Hepatocyte (in vitro differentiated cells): Measurements from ENCODE around the gene FREY1. TPM values are rescaled to one million over a fixed set of nuclear protein-coding genes. Genes with fewer than 3 reads are reported as not detected.

Experiments used
- DNase-seq: peaks from one replicate; pipeline ENCODE4 v3.0.0-alpha.2; 2016; ENCODE audit warnings: low spot score
- H2AFZ ChIP-seq: fragments of 200-600 bp; sonication (generic); 2 replicates; pipeline ENCODE4 v1.6.0; 2016; ENCODE audit warnings: antibody characterized with exemption, mild to moderate bottlenecking
- H3K27ac ChIP-seq: fragments of 200-600 bp; sonication (generic); 2 replicates; pipeline ENCODE4 v1.5.1; 2016; ENCODE audit warnings: mild to moderate bottlenecking
- H3K27me3 ChIP-seq: fragments of 200-600 bp; sonication (generic); 2 replicates; pipeline ENCODE4 v1.6.1; 2016
- H3K36me3 ChIP-seq: fragments of 200-600 bp; sonication (generic); replicated peaks from 2 replicates; pipeline ENCODE4 v1.5.1; 2016; ENCODE audit warnings: low read depth; ENCODE audit not compliant: insufficient read depth
- H3K4me1 ChIP-seq: fragments of 200-600 bp; sonication (generic); 2 replicates; pipeline ENCODE4 v1.5.1; 2016; ENCODE audit warnings: mild to moderate bottlenecking, moderate library complexity; ENCODE audit not compliant: insufficient read depth
- H3K4me2 ChIP-seq: fragments of 200-600 bp; sonication (generic); 2 replicates; pipeline ENCODE4 v1.6.0; 2016
- H3K4me3 ChIP-seq: fragments of 200-600 bp; sonication (generic); 2 replicates; pipeline ENCODE4 v1.5.1; 2016; ENCODE audit warnings: mild to moderate bottlenecking
- H3K79me2 ChIP-seq: fragments of 200-600 bp; sonication (generic); 2 replicates; pipeline ENCODE4 v1.6.0; 2017; ENCODE audit warnings: mild to moderate bottlenecking
- H3K9me2 ChIP-seq: fragments of 200-600 bp; sonication (generic); replicated peaks from 2 replicates; pipeline ENCODE4 v1.6.0; 2017; ENCODE audit warnings: mild to moderate bottlenecking; ENCODE audit not compliant: insufficient read depth
- H3K9me3 ChIP-seq: fragments of 200-600 bp; sonication (generic); 2 replicates; pipeline ENCODE4 v1.5.1; 2016; ENCODE audit warnings: low read depth, mild to moderate bottlenecking
- H4K20me1 ChIP-seq: fragments of 200-600 bp; sonication (generic); 2 replicates; pipeline ENCODE4 v1.6.0; 2016; ENCODE audit warnings: mild to moderate bottlenecking; ENCODE audit not compliant: insufficient read depth, poor library complexity, severe bottlenecking
- EZH2 ChIP-seq: fragments of 200-600 bp; sonication (generic); IDR thresholded peaks from 2 replicates; pipeline ENCODE4 v1.6.1; 2016; ENCODE audit warnings: antibody characterized with exemption, mild to moderate bottlenecking, borderline replicate concordance
- EZH2phosphoT487 ChIP-seq: fragments of 200-600 bp; sonication (generic); IDR thresholded peaks from one replicate; pipeline ENCODE4 v1.6.1; 2018; ENCODE audit warnings: antibody characterized with exemption, mild to moderate bottlenecking, low read depth, moderate library complexity; ENCODE audit not compliant: unreplicated experiment, severe bottlenecking
- WGBS: methylation state at CpG from one replicate; pipeline ENCODE4 v1.1.6; 2016; ENCODE audit warnings: low lambda C conversion rate; ENCODE audit errors: missing lambda C conversion rate; 5-methylcytosine and 5-hydroxymethylcytosine counted together
- polyA plus RNA-seq: library from polyadenylated mRNA; unstranded; fragments of >200 nt; fragmentation: Nextera tagmentation; extraction: Ambion mirVana; gene quantifications from 2 replicates; pipeline ENCODE4 v1.2.1, GENCODE V29; 2016
- total RNA-seq: library from RNA; depleted of rRNA; stranded (reverse); fragments of >200 nt; gene quantifications from 2 replicates; pipeline ENCODE4 v1.2.3, GENCODE V29; 2014
- TF ChIP-seq, protein P1 (sequence below): fragments of 200-600 bp; sonication (generic); IDR thresholded peaks from 2 replicates; pipeline ENCODE4 v1.5.1; 2016; ENCODE audit warnings: antibody characterized with exemption, mild to moderate bottlenecking; ENCODE audit not compliant: poor library complexity

FREY1 gene
- total and polyA plus RNA-seq, 2 experiments from 2014 or later, result not detected

GRCh38 chr11:45945397-45945999 lies 38.4 kb upstream of the FREY1 start:
- Histone ChIP-seq H3K4me2 (no peak overlapping the region), H3K36me3 (no peaks in the 10 kb centered on the region)

GRCh38 chr11:45942381-45942780 lies 35.3 kb upstream of the FREY1 start:
- no peak overlapping the region for H3K27ac ChIP-seq
- H3K9me3 ChIP-seq, result no peaks in the 10 kb centered on the region
- 80% methylated on average over 4 of the region's 4 CpGs for WGBS
- H3K36me3 ChIP-seq, result no peaks in the 10 kb centered on the region
- no peaks in the 10 kb centered on the region for H3K27me3 ChIP-seq
- no peak overlapping the region for H3K4me2 ChIP-seq
- no peaks in the 10 kb centered on the region for H4K20me1 ChIP-seq
- DNase-seq, result no peak
- no peaks in the 10 kb centered on the region for H3K9me2 ChIP-seq
- no peak overlapping the region for H2AFZ ChIP-seq
- no peaks in the 10 kb centered on the region for H3K4me1 ChIP-seq
- H3K79me2 ChIP-seq, result no peaks in the 10 kb centered on the region
- TF ChIP-seq EZH2phosphoT487, result no peak
- no peak for TF ChIP-seq EZH2
- TF ChIP-seq, protein P1, sequence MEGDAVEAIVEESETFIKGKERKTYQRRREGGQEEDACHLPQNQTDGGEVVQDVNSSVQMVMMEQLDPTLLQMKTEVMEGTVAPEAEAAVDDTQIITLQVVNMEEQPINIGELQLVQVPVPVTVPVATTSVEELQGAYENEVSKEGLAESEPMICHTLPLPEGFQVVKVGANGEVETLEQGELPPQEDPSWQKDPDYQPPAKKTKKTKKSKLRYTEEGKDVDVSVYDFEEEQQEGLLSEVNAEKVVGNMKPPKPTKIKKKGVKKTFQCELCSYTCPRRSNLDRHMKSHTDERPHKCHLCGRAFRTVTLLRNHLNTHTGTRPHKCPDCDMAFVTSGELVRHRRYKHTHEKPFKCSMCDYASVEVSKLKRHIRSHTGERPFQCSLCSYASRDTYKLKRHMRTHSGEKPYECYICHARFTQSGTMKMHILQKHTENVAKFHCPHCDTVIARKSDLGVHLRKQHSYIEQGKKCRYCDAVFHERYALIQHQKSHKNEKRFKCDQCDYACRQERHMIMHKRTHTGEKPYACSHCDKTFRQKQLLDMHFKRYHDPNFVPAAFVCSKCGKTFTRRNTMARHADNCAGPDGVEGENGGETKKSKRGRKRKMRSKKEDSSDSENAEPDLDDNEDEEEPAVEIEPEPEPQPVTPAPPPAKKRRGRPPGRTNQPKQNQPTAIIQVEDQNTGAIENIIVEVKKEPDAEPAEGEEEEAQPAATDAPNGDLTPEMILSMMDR, result no peak
- H3K4me3 ChIP-seq, result no peak overlapping the region

More at GRCh38 chr11:45945397-45945999, 38.4 kb upstream of the FREY1 start:
- no peak for DNase-seq
- Histone ChIP-seq H3K79me2 (no peaks in the 10 kb centered on the region), H3K9me3 (no peaks in the 10 kb centered on the region), H3K9me2 (no peaks in the 10 kb centered on the region), H3K4me1 (no peaks in the 10 kb centered on the region), H3K27me3 (no peaks in the 10 kb centered on the region), H2AFZ (no peak overlapping the region), H3K27ac (no peak overlapping the region), H3K4me3 (no peak overlapping the region), H4K20me1 (no peaks in the 10 kb centered on the region)
- TF ChIP-seq EZH2 (no peak), EZH2phosphoT487 (no peak)
- TF ChIP-seq, protein P1, result no peak
- WGBS, result 88% methylated on average over 3 of the region's 3 CpGs

GRCh38 chr11:45941285-45941684 lies 34.2 kb upstream of the FREY1 start:
- Histone ChIP-seq H3K9me3 (no peaks in the 10 kb centered on the region), H3K27ac (no peak overlapping the region), H2AFZ (no peak overlapping the region), H3K9me2 (no peaks in the 10 kb centered on the region), H3K36me3 (no peaks in the 10 kb centered on the region), H3K27me3 (no peaks in the 10 kb centered on the region), H3K4me1 (no peaks in the 10 kb centered on the region), H3K4me2 (no peak overlapping the region), H3K79me2 (no peaks in the 10 kb centered on the region), H3K4me3 (no peak overlapping the region), H4K20me1 (no peaks in the 10 kb centered on the region)
- WGBS, result 97% methylated on average over 4 of the region's 4 CpGs
- TF ChIP-seq EZH2phosphoT487, result no peak
- no peak for TF ChIP-seq EZH2
- TF ChIP-seq, protein P1, result no peak
- DNase-seq, result no peak

- H3K4me2 ChIP-seq, result no peak overlapping the region
- no peaks in the 10 kb centered on the region for H3K9me2 ChIP-seq
- WGBS, result 88% methylated on average over 2 of the region's 2 CpGs
- no peaks in the 10 kb centered on the region for H3K36me3 ChIP-seq
- no peak overlapping the region for H3K4me3 ChIP-seq
- no peaks in the 10 kb centered on the region for H3K9me3 ChIP-seq
- H2AFZ ChIP-seq, result no peak overlapping the region
- no peak for DNase-seq
- H4K20me1 ChIP-seq, result no peaks in the 10 kb centered on the region
- H3K4me1 ChIP-seq, result no peaks in the 10 kb centered on the region
- no peak overlapping the region for H3K27ac ChIP-seq
- TF ChIP-seq EZH2phosphoT487 (no peak), EZH2 (no peak)
- TF ChIP-seq, protein P1, result no peak
- no peaks in the 10 kb centered on the region for H3K79me2 ChIP-seq
- H3K27me3 ChIP-seq, result no peaks in the 10 kb centered on the region
These were observed 32.8 kb upstream of the FREY1 start for GRCh38 chr11:45939836-45940235.
